GM19397 (cell line): ENCODE measurements around the gene ARRDC4.

Experiments
- ATAC-seq: cut with Tn5 transposase; IDR thresholded peaks from one replicate; pipeline ENCODE4 v1.9.1; 2021; ENCODE audit warnings: mild to moderate bottlenecking, moderate library complexity; ENCODE audit not compliant: unreplicated experiment

The ARRDC4 gene, protein sequence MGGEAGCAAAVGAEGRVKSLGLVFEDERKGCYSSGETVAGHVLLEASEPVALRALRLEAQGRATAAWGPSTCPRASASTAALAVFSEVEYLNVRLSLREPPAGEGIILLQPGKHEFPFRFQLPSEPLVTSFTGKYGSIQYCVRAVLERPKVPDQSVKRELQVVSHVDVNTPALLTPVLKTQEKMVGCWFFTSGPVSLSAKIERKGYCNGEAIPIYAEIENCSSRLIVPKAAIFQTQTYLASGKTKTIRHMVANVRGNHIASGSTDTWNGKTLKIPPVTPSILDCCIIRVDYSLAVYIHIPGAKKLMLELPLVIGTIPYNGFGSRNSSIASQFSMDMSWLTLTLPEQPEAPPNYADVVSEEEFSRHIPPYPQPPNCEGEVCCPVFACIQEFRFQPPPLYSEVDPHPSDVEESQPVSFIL

GRCh38 chr15:97960364-97961066 lies at the start of gene ARRDC4:
Gene ARRDC4 (plus strand): TSS chr15:97960703. CDS start chr15:97960862, 159 bp downstream.
- ATAC-seq = peak; percentile 92

GRCh38 chr15:97914711-97915110 lies 45.8 kb upstream of the ARRDC4 start:
- no peak for ATAC-seq

- no peak for ATAC-seq
These were observed 45.2 kb upstream of the ARRDC4 start for GRCh38 chr15:97915261-97915660.

- no peak for ATAC-seq
These were observed 39.1 kb upstream of the ARRDC4 start for GRCh38 chr15:97921296-97921865.

GRCh38 chr15:97929456-97930229 lies 30.9 kb upstream of the ARRDC4 start:
- ATAC-seq = no peak

DNA sequence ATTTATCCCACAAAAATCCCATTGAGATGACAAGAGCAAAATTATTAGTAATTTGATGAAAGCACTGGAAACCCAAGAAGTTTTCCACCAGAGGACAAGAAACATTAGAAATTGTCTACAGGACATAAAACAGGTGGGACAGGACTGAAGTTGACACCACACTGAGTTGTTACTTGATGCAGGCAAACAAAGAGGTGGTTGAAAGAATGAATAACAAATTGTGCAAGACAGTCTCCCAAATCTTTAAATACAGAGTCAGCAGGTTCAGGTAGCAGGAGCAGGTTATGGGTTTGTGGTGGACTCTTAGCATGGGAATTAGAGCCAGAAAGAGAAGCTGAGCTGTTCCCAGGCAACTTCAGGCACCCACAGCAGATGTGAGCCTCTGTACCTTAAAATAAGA lies 30.3 kb upstream of the ARRDC4 start:
- ATAC-seq = no peak

DNA sequence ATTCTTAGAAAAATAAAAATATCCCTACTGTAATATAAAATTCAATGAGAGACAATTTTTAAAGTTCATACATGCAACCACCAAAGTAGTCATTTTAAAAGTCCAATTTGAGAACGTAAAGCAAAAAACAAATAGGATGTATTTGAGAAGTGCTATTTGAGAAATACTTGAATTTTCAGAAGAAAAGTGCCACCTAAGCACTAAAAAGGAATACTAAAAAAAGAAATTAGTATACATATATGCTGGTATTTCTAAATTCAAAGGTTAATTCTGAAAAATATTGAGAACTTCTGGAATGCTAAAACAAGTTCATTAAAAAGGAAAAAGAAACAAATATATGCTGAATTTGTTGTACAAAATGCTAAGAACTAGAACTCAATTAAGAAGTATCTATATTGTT lies 29.2 kb upstream of the ARRDC4 start:
- no peak for ATAC-seq

- ATAC-seq = no peak
These were observed 26.9 kb upstream of the ARRDC4 start for GRCh38 chr15:97933589-97933988.

DNA sequence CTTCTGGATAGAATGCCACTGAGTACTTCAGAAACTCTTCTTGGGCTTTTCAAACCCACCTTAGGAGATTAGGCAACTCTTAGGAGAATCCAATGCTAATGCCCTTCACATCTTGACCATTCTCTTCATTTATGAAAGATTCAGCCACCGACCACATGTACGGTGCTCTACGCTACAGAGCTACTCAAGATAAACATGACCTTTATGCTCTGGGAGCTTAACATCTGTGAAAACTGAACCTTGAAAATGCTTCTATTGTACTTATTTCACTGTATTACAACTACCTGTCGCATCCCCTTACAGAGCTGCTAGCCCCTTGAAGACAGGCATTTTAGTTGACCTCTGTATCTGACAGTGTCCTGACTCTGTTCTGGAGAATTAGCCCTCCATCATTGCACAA lies 19.5 kb upstream of the ARRDC4 start:
- no peak for ATAC-seq

DNA sequence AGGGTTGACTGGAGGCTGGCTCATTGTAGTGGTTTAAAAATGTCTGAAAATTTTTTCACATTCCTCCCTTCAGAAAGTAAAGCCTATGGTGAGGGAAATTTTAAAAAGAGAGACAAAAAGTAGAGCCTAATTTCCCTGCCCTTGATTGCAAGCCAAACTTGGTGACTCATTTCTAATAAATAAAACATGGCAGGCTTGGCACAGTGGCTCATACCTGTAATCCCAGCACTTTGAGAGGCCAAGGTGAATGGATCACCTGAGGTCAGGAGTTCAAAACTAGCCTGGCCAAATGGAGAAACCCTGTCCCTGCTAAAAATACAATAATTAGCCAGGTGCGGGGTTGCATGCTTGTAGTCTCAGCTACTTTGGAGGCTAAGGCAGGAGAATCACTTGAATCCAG lies 18.9 kb upstream of the ARRDC4 start:
- no peak for ATAC-seq

DNA sequence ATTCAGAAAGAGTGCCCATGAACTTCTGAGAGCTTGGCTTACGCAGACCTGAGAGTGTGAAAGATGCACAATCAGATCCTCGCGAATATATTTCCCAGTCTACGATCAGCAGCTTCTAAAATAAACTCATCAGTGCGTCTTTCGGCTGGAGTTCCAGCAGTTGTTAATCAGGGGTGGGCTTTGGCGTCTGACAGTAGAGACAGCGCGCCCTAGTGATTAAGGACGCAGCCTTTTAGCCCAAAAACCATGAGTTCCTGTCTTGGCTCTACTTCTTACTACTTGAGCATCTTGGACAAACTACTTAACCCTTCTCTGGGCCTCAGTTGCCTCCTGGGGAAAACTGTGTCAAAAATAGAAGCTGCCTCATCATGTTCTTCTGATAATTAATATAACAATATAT lies 15.8 kb upstream of the ARRDC4 start:
- ATAC-seq = no peak

DNA sequence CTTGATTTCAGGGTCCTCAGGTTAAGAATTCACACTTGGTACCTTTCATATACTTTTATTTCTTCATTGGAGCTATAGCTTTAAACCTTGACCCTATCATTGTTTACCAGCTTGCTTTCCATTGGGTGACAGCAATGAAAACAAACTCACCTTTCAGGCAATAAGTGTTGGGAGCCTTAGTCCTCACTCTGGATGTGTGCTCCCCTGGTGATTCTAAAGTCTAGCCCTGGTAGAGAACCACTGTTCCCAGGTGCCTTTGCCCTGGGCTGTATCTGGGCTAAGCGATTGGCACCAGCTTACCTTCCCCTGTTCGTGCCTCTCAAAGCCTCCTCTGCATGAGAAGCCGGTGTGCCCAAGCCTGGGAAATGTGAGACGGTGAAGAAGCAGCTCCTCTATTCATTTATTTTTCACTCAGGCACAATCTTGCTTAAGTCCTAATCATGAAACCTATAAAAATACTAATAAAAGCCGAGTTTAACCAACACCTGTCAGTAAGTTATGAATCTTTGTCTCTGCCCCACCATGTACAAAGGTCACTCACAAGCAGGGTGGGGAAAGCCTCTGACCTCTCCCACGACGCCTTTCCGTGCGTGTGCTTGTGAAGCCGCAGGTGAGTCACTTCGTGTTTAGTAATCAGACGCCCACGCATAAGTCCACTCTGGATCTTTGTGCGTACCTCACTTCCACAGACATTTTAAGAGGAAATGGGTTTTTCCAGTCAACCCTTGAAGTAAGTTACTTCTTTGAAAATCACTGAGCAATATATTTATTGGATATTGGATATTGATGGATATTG lies 12.8 kb upstream of the ARRDC4 start:
- ATAC-seq = no peak

DNA sequence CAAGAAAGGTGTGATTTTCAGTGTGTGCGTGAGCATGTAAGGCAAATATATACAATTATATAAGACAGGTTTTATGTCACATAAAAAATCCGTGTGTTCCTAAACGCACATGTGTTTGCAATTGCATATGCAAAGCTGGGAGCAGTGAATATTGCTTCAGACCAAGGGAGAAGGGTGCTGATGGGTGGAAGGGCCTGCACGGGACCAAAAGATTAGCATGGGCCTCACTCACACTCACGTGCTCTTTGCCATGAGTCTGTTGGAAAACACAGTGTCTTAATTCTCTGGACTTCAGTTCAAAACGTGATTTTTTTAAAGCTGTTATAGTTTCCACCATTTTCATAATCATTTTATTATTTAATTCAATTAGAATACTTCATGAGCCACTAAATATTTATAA lies 7.2 kb upstream of the ARRDC4 start:
- no peak for ATAC-seq

DNA sequence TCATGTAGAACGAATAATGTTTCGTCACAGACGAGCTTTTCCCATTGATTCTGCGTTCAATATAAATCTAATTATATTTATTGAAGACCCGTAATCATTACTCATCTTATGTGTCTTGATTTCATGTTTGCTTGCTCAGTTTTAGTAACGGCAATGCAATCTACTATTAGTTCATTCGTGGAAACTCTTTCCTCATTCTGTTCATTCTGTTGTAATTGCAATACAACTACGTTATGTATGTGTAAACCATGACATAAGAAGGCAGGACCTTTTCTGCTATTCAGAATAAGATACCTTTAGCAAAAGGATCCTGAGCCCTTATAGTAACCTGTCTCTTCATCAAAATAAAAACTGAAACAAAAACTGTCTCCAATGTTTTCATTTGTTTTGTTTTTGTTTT lies 6.8 kb upstream of the ARRDC4 start:
- ATAC-seq = no peak

- no peak for ATAC-seq
These were observed 5.5 kb upstream of the ARRDC4 start for GRCh38 chr15:97955035-97955434.

DNA sequence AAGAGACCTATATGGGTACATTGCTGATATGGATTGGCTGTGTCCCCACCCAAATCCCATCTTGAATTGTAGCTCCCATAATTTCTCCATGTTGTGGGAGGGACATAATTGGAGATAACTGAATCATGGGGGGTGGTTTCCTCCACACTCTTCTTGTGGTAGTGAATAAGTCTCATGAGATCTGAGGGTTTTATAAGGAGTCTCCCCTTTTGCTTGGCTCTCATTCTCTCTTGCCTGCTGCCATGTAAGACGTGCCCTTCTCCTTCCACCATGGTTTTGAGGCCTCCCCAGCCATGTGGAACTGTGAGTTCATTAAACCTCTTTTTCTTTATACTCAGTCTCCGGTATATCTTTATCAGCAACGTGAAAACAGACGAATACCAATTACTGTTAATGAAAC lies 5.0 kb upstream of the ARRDC4 start:
- no peak for ATAC-seq

GRCh38 chr15:97959724-97960363 lies 659 bp upstream of the ARRDC4 start:
- no peak for ATAC-seq

DNA sequence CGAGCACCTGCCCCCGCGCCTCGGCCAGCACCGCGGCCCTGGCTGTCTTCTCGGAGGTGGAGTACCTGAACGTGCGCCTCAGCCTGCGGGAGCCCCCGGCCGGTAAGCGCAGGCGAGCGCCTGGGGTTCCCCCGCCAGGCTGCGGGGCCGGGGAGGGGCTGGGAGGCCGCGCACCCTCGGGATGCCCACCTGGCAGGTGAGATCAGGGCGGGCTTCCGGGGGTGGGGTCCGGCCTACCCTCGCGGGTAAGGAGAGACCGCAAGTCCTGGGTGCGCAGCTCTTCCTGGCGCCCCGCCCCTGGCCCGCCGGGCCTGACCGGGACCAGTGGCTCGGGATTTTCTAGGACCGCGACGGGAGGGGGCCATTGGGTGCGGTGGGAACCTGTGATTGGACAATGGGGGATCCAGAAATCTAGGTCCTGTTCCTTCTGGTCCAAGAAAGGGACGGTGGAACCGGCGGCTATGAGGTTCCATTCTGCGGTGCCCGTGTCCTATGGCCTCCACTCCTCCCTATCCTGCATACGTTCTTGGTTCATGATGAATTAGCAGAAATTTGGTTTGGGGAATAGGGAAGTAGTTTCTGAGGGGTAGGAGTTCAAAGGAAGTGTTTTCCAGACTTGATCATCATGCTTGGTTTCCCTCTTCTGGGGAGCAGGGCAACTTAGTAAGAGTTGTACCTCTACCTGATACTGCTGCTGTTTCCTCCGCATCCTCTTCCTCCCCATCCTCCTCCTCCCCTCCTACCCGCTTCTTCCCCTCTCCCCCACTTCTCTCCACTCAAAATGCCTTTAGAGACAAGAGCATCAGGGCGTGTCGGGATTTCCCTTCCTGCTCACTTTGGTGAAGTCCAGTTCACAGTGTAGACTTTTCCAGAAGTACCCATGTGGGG lies 808 bp downstream of the ARRDC4 start:
- ATAC-seq = no peak

DNA sequence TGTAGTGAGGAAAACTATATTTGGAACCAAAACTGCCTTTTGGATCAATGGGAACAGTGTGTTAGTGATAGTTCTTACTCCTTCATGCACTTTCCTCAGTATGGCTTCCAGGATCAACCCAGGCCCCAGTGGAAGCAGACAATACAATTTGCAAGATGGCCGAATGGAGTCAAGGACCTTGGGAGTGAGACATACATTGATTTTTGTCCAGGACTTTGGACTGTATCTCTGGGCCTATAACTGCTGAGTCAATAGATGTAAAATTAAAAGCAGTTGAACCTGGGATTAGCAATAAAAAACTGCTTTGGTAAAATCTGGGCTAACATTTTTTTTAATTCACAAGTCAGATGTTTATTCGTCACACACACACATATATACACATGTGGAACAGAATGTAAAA lies 1.8 kb downstream of the ARRDC4 start:
- ATAC-seq = no peak
